ENCODE measurements around the gene HAGHL.
A peak's percentile ranks its signal among the peaks of the same experiment; 100 is the strongest.

Gene HAGHL

GRCh38 chr16:698911-699671, 27.8 kb upstream of the HAGHL start:
- no peak for DNase-seq (ENCODE audit: low read depth in 2 of 2)
- no peak overlapping the region for H3K4me3 ChIP-seq (replicated peaks in 1 of 2; ENCODE audit: low read depth in 2 of 2, low read length in 2 of 2)

GRCh38 chr16:700684-701584, 26.0 kb upstream of the HAGHL start:
- TF ChIP-seq, protein P1, sequence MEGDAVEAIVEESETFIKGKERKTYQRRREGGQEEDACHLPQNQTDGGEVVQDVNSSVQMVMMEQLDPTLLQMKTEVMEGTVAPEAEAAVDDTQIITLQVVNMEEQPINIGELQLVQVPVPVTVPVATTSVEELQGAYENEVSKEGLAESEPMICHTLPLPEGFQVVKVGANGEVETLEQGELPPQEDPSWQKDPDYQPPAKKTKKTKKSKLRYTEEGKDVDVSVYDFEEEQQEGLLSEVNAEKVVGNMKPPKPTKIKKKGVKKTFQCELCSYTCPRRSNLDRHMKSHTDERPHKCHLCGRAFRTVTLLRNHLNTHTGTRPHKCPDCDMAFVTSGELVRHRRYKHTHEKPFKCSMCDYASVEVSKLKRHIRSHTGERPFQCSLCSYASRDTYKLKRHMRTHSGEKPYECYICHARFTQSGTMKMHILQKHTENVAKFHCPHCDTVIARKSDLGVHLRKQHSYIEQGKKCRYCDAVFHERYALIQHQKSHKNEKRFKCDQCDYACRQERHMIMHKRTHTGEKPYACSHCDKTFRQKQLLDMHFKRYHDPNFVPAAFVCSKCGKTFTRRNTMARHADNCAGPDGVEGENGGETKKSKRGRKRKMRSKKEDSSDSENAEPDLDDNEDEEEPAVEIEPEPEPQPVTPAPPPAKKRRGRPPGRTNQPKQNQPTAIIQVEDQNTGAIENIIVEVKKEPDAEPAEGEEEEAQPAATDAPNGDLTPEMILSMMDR (IDR thresholded peaks at IDR 0.05; ENCODE audit: low read depth, low read length): no peak
- no peak overlapping the region for H3K4me3 ChIP-seq (replicated peaks in 1 of 2; ENCODE audit: low read depth in 2 of 2, low read length in 2 of 2)
- no peak for DNase-seq (ENCODE audit: low read depth in 2 of 2)

More at GRCh38 chr16:698911-699671, 27.8 kb upstream of the HAGHL start:
- TF ChIP-seq, protein P1 (IDR thresholded peaks at IDR 0.05; ENCODE audit: low read depth, low read length): no peak

DNA sequence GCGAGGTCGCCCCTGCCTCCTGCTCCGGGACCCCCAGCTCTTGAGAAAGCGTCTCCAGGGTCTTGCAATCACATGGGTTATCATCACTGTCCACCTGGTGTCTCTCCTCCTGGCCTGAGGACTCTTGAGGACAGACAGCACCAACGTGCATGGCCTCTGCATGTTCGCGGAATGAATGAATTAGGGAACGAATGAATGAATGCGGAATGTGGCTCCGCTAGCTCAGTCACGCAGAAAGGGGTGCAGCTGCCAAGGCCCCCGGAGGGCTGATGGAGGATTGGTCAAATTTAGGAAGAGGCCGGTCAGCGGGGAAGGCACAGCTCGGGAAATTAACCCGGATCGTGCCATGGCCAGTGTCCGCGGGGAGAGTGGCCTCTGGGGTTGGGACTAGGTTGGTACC, 24.6 kb upstream of the HAGHL start:
- no peak overlapping the region for H3K4me3 ChIP-seq (replicated peaks in 1 of 2; ENCODE audit: low read depth in 2 of 2, low read length in 2 of 2)
- TF ChIP-seq, protein P1 (IDR thresholded peaks at IDR 0.05; ENCODE audit: low read depth, low read length): no peak
- no peak for DNase-seq (ENCODE audit: low read depth in 2 of 2)

DNA sequence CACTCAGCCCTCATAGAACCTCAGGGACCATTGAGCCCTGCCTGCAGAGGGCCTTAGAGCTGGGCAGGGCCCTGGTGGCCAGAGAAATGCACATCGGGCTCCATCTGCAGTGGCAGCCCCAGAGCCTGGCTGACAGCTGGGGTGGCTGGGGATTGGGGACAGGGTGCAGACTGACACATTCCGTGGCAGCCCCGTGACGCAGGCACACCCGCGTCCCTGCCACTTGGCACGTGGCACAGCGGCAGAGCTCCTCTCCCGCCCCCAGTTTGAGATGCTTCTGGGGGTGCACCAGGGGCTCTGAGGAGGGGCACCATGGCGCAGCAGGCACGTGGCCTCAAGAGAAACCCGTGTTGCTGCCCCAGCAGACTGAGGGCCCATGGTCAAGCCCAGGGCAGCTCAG, 23.5 kb upstream of the HAGHL start:
- no peak for DNase-seq (ENCODE audit: low read depth in 2 of 2)
- TF ChIP-seq, protein P1 (IDR thresholded peaks at IDR 0.05; ENCODE audit: low read depth, low read length): no peak
- H3K4me3 ChIP-seq (replicated peaks in 1 of 2; ENCODE audit: low read depth in 2 of 2, low read length in 2 of 2): no peak overlapping the region

GRCh38 chr16:704047-704446, 22.9 kb upstream of the HAGHL start:
- no peak for DNase-seq (ENCODE audit: low read depth in 2 of 2)
- no peak overlapping the region for H3K4me3 ChIP-seq (replicated peaks in 1 of 2; ENCODE audit: low read depth in 2 of 2, low read length in 2 of 2)
- TF ChIP-seq, protein P1 (IDR thresholded peaks at IDR 0.05; ENCODE audit: low read depth, low read length): no peak

DNA sequence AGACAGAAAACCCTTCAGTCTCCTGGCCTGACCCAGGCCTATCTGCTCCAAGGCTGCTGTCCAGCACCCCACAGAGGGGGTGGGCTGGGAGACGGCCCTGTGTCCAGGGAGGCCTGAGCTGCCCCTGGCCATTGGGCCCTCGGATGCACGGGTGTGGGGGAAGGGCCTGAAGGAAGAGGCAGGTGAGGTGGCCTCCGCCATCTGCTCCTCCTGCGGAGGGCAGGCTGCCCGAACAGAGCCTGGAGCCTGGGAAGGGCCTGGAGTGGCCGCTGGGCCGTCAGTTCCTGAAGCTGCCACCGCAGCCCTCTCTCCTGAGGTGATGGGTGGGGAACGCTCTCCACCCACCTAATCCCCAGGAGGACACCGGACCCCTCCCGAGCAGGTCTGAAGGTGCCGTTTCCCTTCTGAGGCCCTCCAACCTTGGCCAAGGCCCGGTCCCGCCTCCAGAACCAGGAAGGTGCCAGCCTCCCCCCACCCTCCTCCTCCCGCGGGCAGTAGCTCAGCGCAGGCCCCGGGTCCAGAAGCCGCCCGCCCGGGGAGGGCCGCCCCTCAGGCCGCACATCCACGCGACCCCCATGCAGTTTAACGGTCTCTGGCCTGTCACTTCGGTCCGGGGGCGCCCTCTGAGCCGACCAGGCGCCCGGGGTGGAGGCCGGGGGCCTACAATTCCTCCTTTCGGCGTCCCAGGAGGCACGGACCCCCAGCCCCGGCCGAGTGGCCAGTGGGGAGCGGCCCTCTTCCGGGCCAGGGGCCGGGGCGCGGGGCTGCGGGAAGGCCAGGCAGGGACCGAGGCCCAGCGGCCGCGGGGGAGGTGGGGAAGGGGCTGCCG, 22.1 kb upstream of the HAGHL start:
- TF ChIP-seq, protein P1 (IDR thresholded peaks at IDR 0.05; ENCODE audit: low read depth, low read length): no peak
- H3K4me3 ChIP-seq (replicated peaks in 1 of 2; ENCODE audit: low read depth in 2 of 2, low read length in 2 of 2): peak overlapping the region in 1 of 2 donors; percentile 24
- no peak for DNase-seq (ENCODE audit: low read depth in 2 of 2)

All from cardiac fibroblast (primary cell).